Upper lobe of left lung (tissue), 6 donors: Measurements from ENCODE around the gene ZNF507. TPM values are rescaled to one million over a fixed set of nuclear protein-coding genes. Genes with fewer than 3 reads are reported as not detected.
A peak's percentile ranks its signal among the peaks of the same experiment; 100 is the strongest.
"Not testable (repeated sequence)": the region's sequence is repeated elsewhere in the genome, so short reads cannot be mapped to it uniquely, and the experiment has no call there.

ENCODE experiments used
- ATAC-seq, 2 donors: fragments of 200-7000 bp; cut with Tn5 transposase; one replicate each; pipeline ENCODE4 v1.9.1; 2022; ENCODE audit warnings: mild to moderate bottlenecking in 2 of 2, moderate library complexity in 2 of 2; ENCODE audit not compliant: low FRiP score in 2 of 2
- DNase-seq, 2 donors: peaks; one replicate each; pipeline ENCODE4 v3.0.0-alpha.2; 2019 to 2020
- H3K27ac ChIP-seq, 4 donors: fragments of 200-600 bp; sonication (generic); one replicate each; pipeline ENCODE4 v1.5.1; 2016 to 2019
- H3K27me3 ChIP-seq, 4 donors: fragments of 200-600 bp; sonication (generic); one replicate each; pipeline ENCODE4 v1.5.1; 2017 to 2019
- H3K36me3 ChIP-seq, 4 donors: fragments of 200-600 bp; sonication (generic); one replicate each; pipeline ENCODE4 v1.5.1; 2016 to 2019
- H3K4me1 ChIP-seq, 4 donors: fragments of 200-600 bp; sonication (generic); one replicate each; pipeline ENCODE4 v1.5.1; 2018 to 2019
- H3K4me3 ChIP-seq, 4 donors: fragments of 200-600 bp; sonication (generic); one replicate each; pipeline ENCODE4 v1.5.1; 2017 to 2019; ENCODE audit warnings: mild to moderate bottlenecking in 2 of 4, moderate library complexity in 1 of 4
- H3K9me3 ChIP-seq, 4 donors: fragments of 200-600 bp; sonication (generic); one replicate each; pipeline ENCODE4 v1.5.1; 2018 to 2019
- CTCF ChIP-seq, 6 experiments: fragments of 450-650 bp in 4 of 6; fragments of 200-600 bp in 2 of 6; sonication (generic) in 2 of 6; IDR thresholded peaks; one replicate each; pipeline ENCODE4 v1.5.1; 2016 to 2019; ENCODE audit warnings: antibody characterized with exemption in 6 of 6
- EP300 ChIP-seq, 4 donors: sonication (generic); formaldehyde crosslinking; IDR thresholded peaks; one replicate each; pipeline ENCODE4 v1.5.1; 2017; ENCODE audit warnings: antibody characterized with exemption in 4 of 4, control low read depth in 2 of 4
- POLR2A ChIP-seq, 4 donors: fragments of 450-650 bp; IDR thresholded peaks; one replicate each; pipeline ENCODE4 v1.5.1; 2016 to 2017; ENCODE audit warnings: antibody characterized with exemption in 4 of 4, mild to moderate bottlenecking in 2 of 4
- POLR2AphosphoS5 ChIP-seq, 2 donors: sonication (generic); formaldehyde crosslinking; IDR thresholded peaks; one replicate each; pipeline ENCODE4 v1.5.1; 2017; ENCODE audit warnings: antibody characterized with exemption in 2 of 2
- WGBS, 2 donors: methylation state at CpG; one replicate each; pipeline ENCODE4 v1.1.5; 2017 to 2018; 5-methylcytosine and 5-hydroxymethylcytosine counted together
- total RNA-seq, 6 donors: library from RNA; depleted of rRNA in 4 of 6; stranded (reverse); fragments of >200 nt in 4 of 6; gene quantifications; one replicate each; pipeline versions ENCODE4 v1.1.0 to v1.2.1, GENCODE V29; 2016 to 2021
- donor health status: DM: no; HTN: no; CAD: no; lungs with moderate emphysema.
- donor health status: DM: no; HTN: yes; CAD: no; lungs with severe emphysema.

The ZNF507 gene
- total RNA-seq, 6 donors from 2014 or later, result 13.0 to 27.2 (median 17.5) TPM

DNA sequence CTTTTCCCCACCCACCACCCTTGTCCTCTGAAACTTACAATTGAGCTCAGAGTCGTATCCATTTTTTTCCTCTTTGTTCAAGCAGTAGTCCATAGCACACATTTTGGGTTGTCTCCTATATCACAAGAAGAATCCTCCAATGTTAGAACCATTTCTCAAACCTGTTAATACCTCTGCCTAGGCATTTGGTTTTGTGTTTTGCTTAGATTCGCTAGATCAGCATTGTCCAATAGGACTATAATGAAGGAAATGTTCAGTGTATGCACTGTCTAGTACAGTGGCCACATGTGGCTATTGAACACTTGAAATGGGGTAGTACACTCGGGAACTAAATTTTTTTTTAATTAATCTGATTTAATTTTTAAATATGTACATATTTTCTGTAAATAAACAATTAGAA is 72.7 kb downstream of the ZNF507 start:
- peaks cover 0 to 10% (median 4%) of the 10 kb centered on the region in 4 donors for H3K4me1 ChIP-seq
- H3K9me3 ChIP-seq, result no peaks in the 10 kb centered on the region
- no peak overlapping the region for H3K27ac ChIP-seq
- ATAC-seq (no peak), DNase-seq (no peak)
- H3K27me3 ChIP-seq, result no peaks in the 10 kb centered on the region
- H3K4me3 ChIP-seq, result no peak overlapping the region
- H3K36me3 ChIP-seq, result peaks cover 2 to 32% (median 17%) of the 10 kb centered on the region in 4 donors
- WGBS, 2 donors, result 94 to 95% methylated on average over 3 of the region's 3 CpGs
- TF ChIP-seq POLR2A (IDR thresholded peaks at IDR 0.05) (no peak), POLR2AphosphoS5 (IDR thresholded peaks at IDR 0.05) (no peak), CTCF (IDR thresholded peaks at IDR 0.05) (no peak), EP300 (IDR thresholded peaks at IDR 0.05) (no peak)

GRCh38 chr19:32421589-32422361 is 76.4 kb downstream of the ZNF507 start:
- Histone ChIP-seq H3K36me3 (peaks cover 0 to 7% (median 6%) of the 10 kb centered on the region in 4 donors), H3K27me3 (no peaks in the 10 kb centered on the region), H3K9me3 (no peaks in the 10 kb centered on the region), H3K27ac (peak overlapping the region in 2 of 4 donors; percentile 61 to 69), H3K4me3 (no peak overlapping the region), H3K4me1 (peaks cover 0 to 10% (median 4%) of the 10 kb centered on the region in 4 donors)
- DNase-seq (peak in 1 of 2 donors; percentile 44), ATAC-seq (peak; percentile 46 to 69)
- TF ChIP-seq EP300 (IDR thresholded peaks at IDR 0.05), result no peak
- TF ChIP-seq POLR2AphosphoS5 (IDR thresholded peaks at IDR 0.05), result peak in 1 of 2 donors; percentile 47
- no peak for TF ChIP-seq CTCF (IDR thresholded peaks at IDR 0.05)
- no peak for TF ChIP-seq POLR2A (IDR thresholded peaks at IDR 0.05)
- WGBS, 2 donors, result 53 to 64% methylated on average over 7 of the region's 7 CpGs

- Histone ChIP-seq H3K27me3 (no peaks in the 10 kb centered on the region), H3K4me3 (no peak overlapping the region), H3K36me3 (peaks cover 0 to 7% (median 4%) of the 10 kb centered on the region in 4 donors), H3K4me1 (peaks cover 0 to 10% (median 4%) of the 10 kb centered on the region in 4 donors), H3K9me3 (no peaks in the 10 kb centered on the region), H3K27ac (peak overlapping the region in 2 of 4 donors; percentile 61 to 69)
- WGBS, 2 donors, result 45 to 60% methylated on average over 3 of the region's 3 CpGs
- DNase-seq (no peak), ATAC-seq (no peak)
- TF ChIP-seq POLR2A (IDR thresholded peaks at IDR 0.05), result no peak
- no peak for TF ChIP-seq EP300 (IDR thresholded peaks at IDR 0.05)
- TF ChIP-seq POLR2AphosphoS5 (IDR thresholded peaks at IDR 0.05), result no peak
- no peak for TF ChIP-seq CTCF (IDR thresholded peaks at IDR 0.05)
Observed at GRCh38 chr19:32422435-32422834, 77.0 kb downstream of the ZNF507 start.

GRCh38 chr19:32423944-32424343 is 78.5 kb downstream of the ZNF507 start:
- not testable (repeated sequence) for H3K9me3 ChIP-seq, ATAC-seq, H3K27ac ChIP-seq, H3K4me3 ChIP-seq, H3K27me3 ChIP-seq, H3K4me1 ChIP-seq, DNase-seq
- peaks cover 0 to 11% (median 4%) of the 10 kb centered on the region in 4 donors for H3K36me3 ChIP-seq
- 89 to 100% methylated on average over 3 of the region's 3 CpGs for WGBS, 2 donors

GRCh38 chr19:32427536-32427935 is 82.1 kb downstream of the ZNF507 start:
- no peak overlapping the region for H3K4me3 ChIP-seq
- H3K9me3 ChIP-seq, result no peaks in the 10 kb centered on the region
- H3K27ac ChIP-seq, result no peak overlapping the region
- H3K27me3 ChIP-seq, result no peaks in the 10 kb centered on the region
- H3K36me3 ChIP-seq, result peaks cover 0 to 5% (median 0%) of the 10 kb centered on the region in 4 donors
- WGBS, 2 donors, result 84 to 92% methylated on average over 3 of the region's 3 CpGs
- no peak for TF ChIP-seq POLR2AphosphoS5 (IDR thresholded peaks at IDR 0.05)
- TF ChIP-seq EP300 (IDR thresholded peaks at IDR 0.05), result no peak
- no peak for TF ChIP-seq CTCF (IDR thresholded peaks at IDR 0.05)
- no peak for TF ChIP-seq POLR2A (IDR thresholded peaks at IDR 0.05)
- DNase-seq (no peak), ATAC-seq (no peak)
- H3K4me1 ChIP-seq, result no peaks in the 10 kb centered on the region
